GM19025 (cell line): ENCODE data around the gene RARRES2.

Experiments used
- ATAC-seq: cut with Tn5 transposase; IDR thresholded peaks from one replicate; pipeline ENCODE4 v1.9.1; 2021; ENCODE audit warnings: mild to moderate bottlenecking, low read depth, moderate library complexity; ENCODE audit not compliant: unreplicated experiment

The RARRES2 gene

GRCh38 chr7:150363872-150364271 is 22.4 kb upstream of the RARRES2 start:
- ATAC-seq, result peak; percentile 30

DNA sequence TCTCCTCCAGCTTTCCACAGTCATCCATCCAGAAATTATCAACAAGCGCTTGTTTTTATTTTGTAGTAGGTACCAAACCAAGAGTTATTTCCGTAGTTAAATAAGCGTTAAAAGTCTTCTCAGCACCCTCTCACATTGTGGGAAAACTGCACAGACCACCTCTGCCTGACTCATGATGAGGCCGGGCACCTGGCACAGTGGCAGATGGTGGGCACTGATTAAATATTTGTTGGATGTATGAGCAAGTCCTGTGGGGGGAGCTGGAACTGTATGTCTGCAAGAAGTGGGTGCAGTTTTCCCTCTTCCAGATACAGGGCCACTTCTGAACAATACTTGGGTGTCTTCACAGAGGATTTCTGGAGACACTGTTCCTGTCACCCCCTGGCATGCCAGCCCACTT is 21.9 kb upstream of the RARRES2 start:
- no peak for ATAC-seq

GRCh38 chr7:150361807-150362621 is 20.6 kb upstream of the RARRES2 start:
- no peak for ATAC-seq

DNA sequence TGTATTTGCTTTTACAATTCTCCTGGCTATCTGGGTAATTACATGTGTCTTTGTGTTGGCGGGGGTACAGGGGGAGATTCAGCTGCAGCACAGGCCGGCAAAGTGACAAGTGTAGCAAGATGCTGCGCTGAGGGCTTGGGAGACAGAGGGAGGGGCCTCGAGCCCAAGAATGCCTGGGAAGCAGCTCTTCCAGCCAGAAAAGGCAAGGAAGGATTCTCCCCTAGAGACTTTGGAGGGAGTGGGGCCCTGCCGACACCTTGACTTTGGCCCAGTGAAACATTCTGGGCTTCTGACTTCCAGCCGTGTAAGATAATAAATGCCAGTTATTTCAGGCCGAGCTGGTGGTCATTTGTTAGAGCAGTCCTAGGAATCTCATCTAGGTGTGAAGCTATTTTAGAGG is 20.0 kb upstream of the RARRES2 start:
- no peak for ATAC-seq

- ATAC-seq, result no peak
Measured at GRCh38 chr7:150360363-150361058, 19.1 kb upstream of the RARRES2 start.

DNA sequence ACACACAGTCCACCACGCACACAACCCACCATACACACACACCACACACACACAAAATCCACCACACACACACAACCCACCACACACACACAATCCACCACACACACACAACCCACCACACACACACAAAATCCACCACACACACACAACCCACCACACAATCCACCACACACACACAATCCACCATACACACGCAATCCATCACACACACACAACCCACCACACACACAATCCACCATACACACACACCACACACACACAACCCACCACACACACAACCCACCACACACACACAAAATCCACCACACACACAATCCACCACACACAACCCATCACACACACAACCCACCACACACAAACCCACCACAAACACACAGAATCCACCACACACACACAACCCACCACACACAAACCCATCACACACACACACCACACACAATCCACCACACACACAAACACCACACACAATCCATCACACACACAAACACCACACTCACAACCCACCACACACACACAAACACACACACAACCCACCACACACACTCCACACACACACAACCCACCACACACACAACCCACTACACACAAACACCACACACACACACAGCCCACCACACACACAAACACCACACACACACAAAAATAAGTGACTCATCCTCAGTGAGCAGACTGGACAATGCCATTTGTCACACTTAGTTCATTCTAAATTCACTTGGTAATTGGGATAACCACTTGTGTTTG is 18.4 kb upstream of the RARRES2 start:
- no peak for ATAC-seq

GRCh38 chr7:150358988-150359621 is 17.7 kb upstream of the RARRES2 start:
- ATAC-seq, result no peak

GRCh38 chr7:150358433-150358832 is 17.0 kb upstream of the RARRES2 start:
- no peak for ATAC-seq

DNA sequence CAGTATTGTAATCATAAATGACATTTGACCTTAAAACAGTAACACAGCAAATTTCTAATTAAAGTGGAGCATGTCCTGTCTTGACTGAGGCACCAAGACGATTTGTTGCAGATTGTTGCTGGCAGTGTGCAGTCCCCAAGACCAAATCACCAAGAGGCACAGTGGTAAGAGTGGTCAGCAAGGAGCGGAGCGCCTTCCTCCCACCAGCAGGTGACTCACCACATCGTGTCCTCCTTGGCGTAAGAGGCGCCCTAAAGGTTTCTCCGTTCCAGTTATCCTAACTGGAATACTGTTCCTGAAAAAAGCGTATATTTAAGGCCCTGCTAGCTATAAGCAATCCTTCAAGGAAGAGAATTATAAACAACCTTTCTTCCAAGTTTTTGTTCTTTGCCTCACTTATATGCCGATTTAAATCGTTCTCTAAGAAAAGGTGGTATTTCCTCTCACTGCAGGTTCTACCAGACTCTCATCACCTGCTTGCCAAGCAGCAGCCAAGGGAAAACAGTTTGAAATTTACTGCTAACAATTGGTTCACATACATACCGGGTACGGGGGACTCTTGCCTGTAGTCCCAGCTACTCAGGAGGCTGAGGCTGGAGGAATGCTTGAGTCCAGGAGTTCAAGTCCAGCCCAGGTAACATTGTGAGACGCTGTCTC is 16.5 kb upstream of the RARRES2 start:
- no peak for ATAC-seq

DNA sequence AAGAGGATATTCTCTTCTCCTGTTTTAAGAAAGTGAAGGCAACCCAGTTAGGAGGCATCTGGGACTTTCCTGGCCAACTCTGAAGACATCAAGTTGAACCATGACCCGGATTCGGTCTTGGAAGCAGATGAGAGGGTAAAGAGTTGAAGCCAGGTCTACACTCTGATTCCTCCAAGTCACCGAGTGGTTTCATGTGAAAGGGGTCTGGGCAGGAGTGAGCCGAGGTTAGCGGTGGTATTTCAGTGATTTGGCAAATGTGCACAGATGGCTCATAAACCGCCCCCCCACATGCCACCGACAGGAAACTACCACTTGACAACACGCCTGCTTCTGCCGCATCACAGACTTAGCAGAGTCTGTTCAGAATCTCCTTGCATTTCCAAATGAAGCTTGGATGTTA is 15.8 kb upstream of the RARRES2 start:
- ATAC-seq, result peak; percentile 65

DNA sequence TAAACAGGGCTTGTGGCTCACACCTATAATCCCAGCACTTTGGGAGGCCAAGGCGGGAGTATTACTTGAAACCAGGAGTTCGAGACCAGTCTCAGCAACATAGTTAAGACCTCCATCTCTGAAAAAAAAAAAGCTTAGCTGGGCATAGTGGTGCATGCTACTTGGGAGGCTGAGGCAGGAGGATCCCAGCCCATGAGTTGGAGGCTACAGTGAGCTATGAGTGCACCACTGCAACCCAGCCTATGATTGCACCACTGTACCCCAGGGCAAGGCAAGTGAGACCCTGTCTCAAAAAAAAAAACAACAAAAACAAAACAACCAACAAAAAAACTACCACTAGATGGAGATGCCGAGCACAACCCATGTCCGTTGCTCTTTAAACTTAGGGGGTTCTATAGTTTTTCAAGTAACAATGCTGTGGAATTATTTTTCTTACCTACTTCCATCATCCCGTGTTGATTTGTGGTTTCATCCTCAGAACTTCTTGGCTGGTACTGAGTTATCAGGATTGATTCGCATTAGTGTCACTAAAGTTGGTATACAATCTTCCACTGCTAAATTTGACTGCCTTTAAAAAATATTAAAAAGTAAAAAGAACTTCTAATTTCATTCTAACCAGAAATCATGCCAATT is 15.0 kb upstream of the RARRES2 start:
- no peak for ATAC-seq

DNA sequence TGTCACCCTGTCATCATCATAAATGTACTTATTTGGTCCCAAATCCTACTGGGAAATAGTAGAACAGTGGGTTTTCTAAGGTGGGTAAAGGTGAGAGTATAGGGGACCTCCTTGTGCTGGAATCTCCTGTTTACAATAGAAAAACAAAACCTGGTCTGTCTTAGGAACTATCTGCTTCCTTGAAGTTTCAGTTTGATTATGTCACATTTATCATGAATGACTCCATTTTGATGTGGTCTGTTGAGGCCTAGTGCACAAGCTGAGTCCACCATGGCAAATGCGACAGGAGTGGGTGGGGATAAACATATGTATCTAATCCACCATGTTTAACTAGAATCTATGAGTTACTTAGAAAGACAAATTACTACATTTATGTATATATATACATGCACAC is 14.2 kb upstream of the RARRES2 start:
- no peak for ATAC-seq

GRCh38 chr7:150351587-150352194 is 10.3 kb upstream of the RARRES2 start:
- ATAC-seq, result no peak

- ATAC-seq, result no peak
Measured at GRCh38 chr7:150346922-150347321, 5.5 kb upstream of the RARRES2 start.

DNA sequence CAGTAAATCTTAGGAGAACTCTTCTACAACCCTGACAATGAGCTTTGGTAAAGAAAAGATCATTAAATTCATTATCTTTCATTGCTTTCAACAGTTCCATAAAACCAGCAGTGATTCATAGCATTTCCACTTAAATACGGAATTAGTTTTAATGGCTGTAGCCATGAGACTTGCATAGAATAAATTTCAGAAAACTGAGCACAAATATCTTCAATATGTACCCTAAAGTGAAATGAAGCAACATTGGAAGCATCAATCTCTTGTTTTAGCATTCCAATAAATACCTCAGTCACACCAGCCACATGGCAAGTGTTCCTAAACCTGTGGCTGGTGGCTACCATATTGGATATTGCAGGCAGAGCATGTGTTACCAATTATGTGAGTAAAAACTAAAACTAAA is 3.6 kb upstream of the RARRES2 start:
- no peak for ATAC-seq

DNA sequence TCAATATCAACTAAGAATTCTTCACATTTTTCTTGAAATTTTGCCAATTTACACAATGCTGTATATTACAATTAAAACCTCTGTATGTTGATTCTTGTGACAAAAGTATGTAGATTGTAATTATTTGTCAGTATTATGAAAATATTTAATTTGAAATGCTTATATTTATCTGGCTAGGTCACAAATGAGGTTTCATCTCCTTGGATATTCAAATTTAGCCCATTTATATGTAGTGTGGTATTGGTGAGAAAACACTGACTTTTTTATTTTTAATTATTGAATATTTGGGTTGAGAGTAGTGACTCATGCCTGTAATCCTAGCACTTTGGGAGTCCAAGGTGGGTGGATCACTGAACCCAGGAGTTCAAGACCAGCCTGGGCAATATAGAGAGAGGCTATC is 2.9 kb upstream of the RARRES2 start:
- no peak for ATAC-seq

DNA sequence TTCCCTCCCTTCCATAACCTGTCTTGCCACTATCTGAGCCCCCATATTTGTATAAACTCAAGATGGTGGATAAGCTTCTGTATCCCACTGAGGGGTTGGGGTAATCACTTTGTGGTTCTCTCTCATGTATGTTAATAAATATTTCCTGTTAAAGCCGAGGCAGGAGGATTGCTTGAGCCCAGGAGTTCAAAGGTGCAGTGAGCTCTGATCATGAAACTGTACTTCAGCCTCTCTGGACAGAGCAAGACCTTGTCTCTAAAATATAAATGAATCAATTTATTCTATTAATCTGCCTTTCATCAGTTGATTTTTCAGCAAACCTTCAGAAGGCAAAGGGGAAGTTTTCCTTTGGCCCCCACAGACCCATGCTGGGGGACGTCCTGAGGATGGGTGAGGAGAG is 1.8 kb upstream of the RARRES2 start:
- no peak for ATAC-seq

GRCh38 chr7:150342121-150342408 is 636 bp upstream of the RARRES2 start:
- ATAC-seq, result no peak

DNA sequence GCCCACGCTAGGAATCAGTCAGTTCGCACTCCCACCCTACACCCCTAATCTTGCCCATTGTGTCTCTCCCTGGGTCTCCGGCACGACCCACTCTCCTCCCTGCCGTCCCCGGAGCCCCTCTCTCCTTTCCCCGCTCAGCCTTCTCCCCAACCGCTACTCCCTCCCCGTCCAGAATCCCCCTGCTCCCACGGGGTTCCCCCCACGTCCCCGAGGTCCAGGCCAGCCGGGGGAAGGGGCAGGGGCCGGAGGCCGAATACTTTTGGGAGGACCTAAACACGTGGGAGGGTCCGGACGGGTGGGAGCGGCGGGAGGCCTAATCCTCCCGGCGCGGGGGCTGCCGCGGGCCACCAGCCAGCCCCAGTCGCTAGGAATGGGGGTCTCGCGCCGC is 560 bp downstream of the RARRES2 start:
- ATAC-seq, result no peak
